ENCODE measurements around the gene SLCO3A1.

Gene SLCO3A1

DNA sequence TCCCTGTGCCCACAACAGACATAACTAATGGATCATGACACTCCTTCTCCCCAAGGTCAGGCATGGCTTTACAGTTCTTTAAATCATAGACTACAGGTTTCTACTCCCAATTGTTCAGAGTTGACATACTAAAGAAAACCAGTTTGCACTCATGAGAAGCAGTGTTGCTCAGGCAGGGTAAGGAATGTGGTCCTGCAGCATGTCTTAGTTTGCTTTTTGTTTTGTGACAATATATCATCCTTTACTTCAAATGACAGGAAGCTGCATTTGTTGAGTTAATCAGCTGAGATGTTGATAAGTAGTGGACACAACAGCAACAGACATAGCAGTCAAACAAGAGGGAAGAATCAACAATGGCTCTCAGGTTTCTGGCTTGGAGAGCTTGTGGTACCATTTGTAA lies 267.5 kb downstream of the SLCO3A1 start:
- no peak overlapping the region for H3K27ac ChIP-seq (ENCODE audit: low read length)
- H3K9ac ChIP-seq (ENCODE audit: low read depth, low read length) = no peak overlapping the region
- no peak for ATAC-seq (ENCODE audit: insufficient read depth, low read depth)

DNA sequence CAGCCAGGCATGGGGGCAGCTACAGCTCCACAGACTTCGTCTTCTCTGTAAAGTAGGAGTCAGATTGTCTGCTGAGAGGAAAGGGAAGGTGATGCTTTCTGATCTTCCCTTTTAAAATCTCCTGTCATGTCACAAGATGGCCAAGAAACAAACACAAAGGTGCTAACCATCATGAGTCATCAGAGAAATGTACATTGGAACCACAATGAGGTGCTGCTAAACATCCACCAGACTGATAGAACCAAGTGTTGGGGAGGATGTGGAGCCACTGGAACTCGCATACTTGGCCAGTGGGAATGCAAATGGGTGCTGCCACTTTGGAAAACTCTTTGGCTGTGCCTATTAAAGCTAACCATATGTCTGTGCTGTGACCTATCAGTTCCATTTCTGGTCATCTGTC lies 268.8 kb downstream of the SLCO3A1 start:
- DNase-seq = no peak
- H3K9ac ChIP-seq (ENCODE audit: low read depth, low read length) = no peak overlapping the region
- no peak overlapping the region for H3K27ac ChIP-seq (ENCODE audit: low read length)
- no peaks in the 10 kb centered on the region for H3K9me3 ChIP-seq (ENCODE audit: insufficient read depth, low read length, severe bottlenecking)
- ATAC-seq (ENCODE audit: insufficient read depth, low read depth) = no peak
- no peak overlapping the region for H2AFZ ChIP-seq (ENCODE audit: low read depth, low read length)
- H3K27me3 ChIP-seq (ENCODE audit: insufficient read depth, low read length, poor library complexity) = peaks cover 25% of the 10 kb centered on the region
- H3K4me3 ChIP-seq (ENCODE audit: low read depth in 1 of 2, low read length in 2 of 2) = no peak overlapping the region
- TF ChIP-seq, protein P1, sequence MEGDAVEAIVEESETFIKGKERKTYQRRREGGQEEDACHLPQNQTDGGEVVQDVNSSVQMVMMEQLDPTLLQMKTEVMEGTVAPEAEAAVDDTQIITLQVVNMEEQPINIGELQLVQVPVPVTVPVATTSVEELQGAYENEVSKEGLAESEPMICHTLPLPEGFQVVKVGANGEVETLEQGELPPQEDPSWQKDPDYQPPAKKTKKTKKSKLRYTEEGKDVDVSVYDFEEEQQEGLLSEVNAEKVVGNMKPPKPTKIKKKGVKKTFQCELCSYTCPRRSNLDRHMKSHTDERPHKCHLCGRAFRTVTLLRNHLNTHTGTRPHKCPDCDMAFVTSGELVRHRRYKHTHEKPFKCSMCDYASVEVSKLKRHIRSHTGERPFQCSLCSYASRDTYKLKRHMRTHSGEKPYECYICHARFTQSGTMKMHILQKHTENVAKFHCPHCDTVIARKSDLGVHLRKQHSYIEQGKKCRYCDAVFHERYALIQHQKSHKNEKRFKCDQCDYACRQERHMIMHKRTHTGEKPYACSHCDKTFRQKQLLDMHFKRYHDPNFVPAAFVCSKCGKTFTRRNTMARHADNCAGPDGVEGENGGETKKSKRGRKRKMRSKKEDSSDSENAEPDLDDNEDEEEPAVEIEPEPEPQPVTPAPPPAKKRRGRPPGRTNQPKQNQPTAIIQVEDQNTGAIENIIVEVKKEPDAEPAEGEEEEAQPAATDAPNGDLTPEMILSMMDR (IDR thresholded peaks at IDR 0.05; ENCODE audit: borderline replicate concordance, extremely low read depth, low read length, poor library complexity, severe bottlenecking) = no peak
- TF ChIP-seq EZH2 (IDR thresholded peaks at IDR 0.05; ENCODE audit: borderline replicate concordance, low read depth, low read length, severe bottlenecking) = no peak
- H3K4me1 ChIP-seq (ENCODE audit: insufficient read depth, low read length) = no peaks in the 10 kb centered on the region
- H4K20me1 ChIP-seq (ENCODE audit: insufficient read depth, low read length) = no peaks in the 10 kb centered on the region
- H3K4me2 ChIP-seq (ENCODE audit: insufficient read depth, low read length) = no peak overlapping the region
- H3K79me2 ChIP-seq (ENCODE audit: insufficient read depth, low read length) = no peaks in the 10 kb centered on the region
- H3K36me3 ChIP-seq (ENCODE audit: insufficient read depth, low read length) = no peaks in the 10 kb centered on the region

More for the DNA sequence above, 267.5 kb downstream of the SLCO3A1 start:
- Histone ChIP-seq H4K20me1 (ENCODE audit: insufficient read depth, low read length) (no peaks in the 10 kb centered on the region), H3K4me2 (ENCODE audit: insufficient read depth, low read length) (no peak overlapping the region), H3K36me3 (ENCODE audit: insufficient read depth, low read length) (no peaks in the 10 kb centered on the region), H3K9me3 (ENCODE audit: insufficient read depth, low read length, severe bottlenecking) (no peaks in the 10 kb centered on the region), H3K4me3 (ENCODE audit: low read depth in 1 of 2, low read length in 2 of 2) (no peak overlapping the region), H3K27me3 (ENCODE audit: insufficient read depth, low read length, poor library complexity) (peaks cover 17% of the 10 kb centered on the region), H3K79me2 (ENCODE audit: insufficient read depth, low read length) (no peaks in the 10 kb centered on the region), H3K4me1 (ENCODE audit: insufficient read depth, low read length) (no peaks in the 10 kb centered on the region), H2AFZ (ENCODE audit: low read depth, low read length) (no peak overlapping the region)
- DNase-seq = no peak
- TF ChIP-seq, protein P1 (IDR thresholded peaks at IDR 0.05; ENCODE audit: borderline replicate concordance, extremely low read depth, low read length, poor library complexity, severe bottlenecking) = no peak
- TF ChIP-seq EZH2 (IDR thresholded peaks at IDR 0.05; ENCODE audit: borderline replicate concordance, low read depth, low read length, severe bottlenecking) = no peak

DNA sequence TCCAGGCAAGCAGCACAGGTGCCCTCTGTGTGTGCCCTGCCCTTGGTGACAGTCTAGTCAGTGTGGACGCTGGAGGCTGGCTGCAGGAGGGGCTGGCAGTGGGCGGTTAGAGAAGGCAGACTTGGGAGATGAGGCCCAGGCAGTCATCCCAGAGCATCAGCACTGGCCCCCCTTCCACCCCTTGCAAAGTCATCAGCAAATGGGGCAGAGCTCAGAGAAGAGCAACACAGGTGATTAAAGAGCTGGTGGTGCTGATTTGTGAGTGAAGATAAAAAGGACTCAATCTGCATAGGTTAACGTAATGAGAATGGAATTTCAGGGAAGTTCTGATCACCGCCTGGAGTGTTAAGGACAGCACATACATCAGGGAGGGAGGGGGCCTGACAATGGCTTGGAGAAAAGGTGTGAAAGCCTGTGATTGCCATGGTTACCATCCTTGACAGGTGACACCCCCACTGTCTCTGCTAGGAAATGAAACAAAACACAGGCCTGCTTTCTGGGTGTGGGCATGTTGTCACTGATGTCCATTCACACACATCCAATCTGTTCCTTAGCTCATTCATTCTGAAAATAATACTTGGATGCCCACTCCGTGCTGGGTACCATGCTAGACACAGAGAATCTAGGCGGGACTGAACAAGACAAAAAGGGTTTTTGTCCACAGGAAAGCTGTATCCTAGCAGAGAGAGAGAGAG lies 270.6 kb downstream of the SLCO3A1 start:
- H3K27ac ChIP-seq (ENCODE audit: low read length) = no peak overlapping the region
- no peaks in the 10 kb centered on the region for H3K36me3 ChIP-seq (ENCODE audit: insufficient read depth, low read length)
- H3K79me2 ChIP-seq (ENCODE audit: insufficient read depth, low read length) = no peaks in the 10 kb centered on the region
- no peaks in the 10 kb centered on the region for H3K4me1 ChIP-seq (ENCODE audit: insufficient read depth, low read length)
- DNase-seq (no peak), ATAC-seq (ENCODE audit: insufficient read depth, low read depth) (no peak)
- H3K9ac ChIP-seq (ENCODE audit: low read depth, low read length) = no peak overlapping the region
- H3K9me3 ChIP-seq (ENCODE audit: insufficient read depth, low read length, severe bottlenecking) = no peaks in the 10 kb centered on the region
- no peaks in the 10 kb centered on the region for H4K20me1 ChIP-seq (ENCODE audit: insufficient read depth, low read length)
- H3K4me2 ChIP-seq (ENCODE audit: insufficient read depth, low read length) = no peak overlapping the region
- peaks cover 23% of the 10 kb centered on the region for H3K27me3 ChIP-seq (ENCODE audit: insufficient read depth, low read length, poor library complexity)
- TF ChIP-seq, protein P1 (IDR thresholded peaks at IDR 0.05; ENCODE audit: borderline replicate concordance, extremely low read depth, low read length, poor library complexity, severe bottlenecking) = no peak
- no peak for TF ChIP-seq EZH2 (IDR thresholded peaks at IDR 0.05; ENCODE audit: borderline replicate concordance, low read depth, low read length, severe bottlenecking)
- H2AFZ ChIP-seq (ENCODE audit: low read depth, low read length) = no peak overlapping the region
- no peak overlapping the region for H3K4me3 ChIP-seq (ENCODE audit: low read depth in 1 of 2, low read length in 2 of 2)
